ENCODE data around the gene BCAS1.

GRCh38 chr20:53959911-53960578, 110.3 kb downstream of the BCAS1 start:
- TF ChIP-seq POLR2A (IDR thresholded peaks at IDR 0.05) (no peak), CTCF (IDR thresholded peaks at IDR 0.05 in 4 of 5, conservative IDR thresholded peaks at IDR 0.05 in 1 of 5) (no peak)
